NOMO-1 treated with dmso at 0.1 percent for 144 hours (cell line): ENCODE measurements around the gene OPA3.
"Not testable (repeated sequence)": the region's sequence is repeated elsewhere in the genome, so short reads cannot be mapped to it uniquely, and the experiment has no call there.

ENCODE experiments used
- DNase-seq: peaks from one replicate; lab custom pipeline; 2025; ENCODE audit not compliant: unreplicated experiment; lab: John Stamatoyannopoulos, UW

The OPA3 gene

GRCh38 chr19:45584332-45585157 lies at the start of gene OPA3:
TSS of gene OPA3 (minus strand) at chr19:45584802. CDS start at chr19:45584764, 38 bp downstream.
- DNase-seq, result peak; percentile 96

DNA sequence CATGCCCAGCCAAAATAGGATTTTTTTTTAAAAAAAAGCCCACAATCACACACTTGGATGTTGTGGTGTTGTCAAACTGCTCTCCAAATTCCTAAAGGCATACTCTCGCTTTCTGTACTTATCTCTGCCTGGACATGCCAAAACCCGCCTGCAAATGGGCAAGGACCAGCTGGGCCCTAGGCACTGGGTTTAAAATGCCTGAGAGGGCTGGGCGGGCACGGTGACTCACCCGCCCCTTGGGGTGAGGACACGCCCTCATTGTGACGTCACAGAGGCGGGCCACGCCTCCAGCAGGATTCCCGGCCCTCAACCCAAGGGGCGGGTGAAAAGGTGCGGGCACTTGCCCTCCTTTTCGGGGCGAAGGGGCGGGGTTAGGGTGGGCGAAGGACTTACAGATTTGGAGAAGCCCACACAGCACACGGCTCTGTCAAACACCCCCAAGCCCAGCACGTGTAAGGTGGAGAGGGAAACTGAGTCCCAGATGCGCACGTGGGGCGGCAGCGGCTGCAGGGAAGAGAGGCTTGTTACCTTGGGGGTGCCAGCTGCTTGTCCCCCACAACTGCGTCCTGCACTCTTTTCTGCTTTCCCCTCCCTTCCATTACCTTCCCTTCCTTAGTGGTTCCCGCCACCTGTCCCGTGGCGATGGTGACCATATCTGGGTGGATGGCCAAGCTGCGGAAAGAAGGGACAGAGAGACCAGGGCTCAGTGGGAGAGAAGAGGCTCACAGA lies 48.0 kb upstream of the OPA3 start:
- no peak for DNase-seq

DNA sequence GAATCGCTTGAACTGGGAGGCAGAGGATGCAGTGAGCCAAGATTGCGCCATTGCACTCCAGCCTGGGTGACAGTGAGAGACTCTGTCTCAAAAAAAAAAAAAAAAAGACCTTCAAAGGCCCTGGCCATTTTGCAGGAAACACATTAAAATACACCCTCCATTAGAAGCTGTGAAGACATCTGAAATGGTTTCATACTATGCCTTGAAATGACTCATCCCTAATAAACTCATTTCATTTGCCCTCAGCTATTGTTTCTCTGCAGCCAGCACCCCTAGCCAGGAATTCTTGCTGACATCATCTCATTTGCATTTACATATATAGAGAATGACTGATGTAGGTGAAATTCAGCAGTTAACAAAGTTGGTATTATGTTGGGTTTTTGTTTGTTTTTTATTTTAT lies 45.9 kb upstream of the OPA3 start:
- DNase-seq, result no peak

DNA sequence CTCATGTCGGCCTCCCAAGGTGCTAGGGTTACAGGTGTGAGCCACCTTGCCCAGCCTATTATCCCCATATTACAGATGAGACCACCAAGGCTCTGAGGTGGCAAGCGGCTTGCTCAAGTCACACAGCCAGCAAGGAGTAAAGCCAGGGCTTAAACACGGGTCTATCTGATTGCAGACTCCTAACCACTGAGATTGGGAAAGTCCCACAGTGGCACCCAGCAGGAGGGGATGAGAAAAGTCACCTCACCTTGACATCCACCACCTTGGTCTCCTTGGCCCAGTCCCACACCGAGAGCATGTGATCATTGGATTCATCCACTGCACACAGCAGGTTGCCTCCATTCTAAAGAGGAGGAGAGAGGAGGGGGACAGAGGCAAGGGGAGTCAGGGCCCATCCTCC lies 45.1 kb upstream of the OPA3 start:
- no peak for DNase-seq

- not testable (repeated sequence) for DNase-seq
These were observed 43.6 kb upstream of the OPA3 start for GRCh38 chr19:45628219-45628618.

DNA sequence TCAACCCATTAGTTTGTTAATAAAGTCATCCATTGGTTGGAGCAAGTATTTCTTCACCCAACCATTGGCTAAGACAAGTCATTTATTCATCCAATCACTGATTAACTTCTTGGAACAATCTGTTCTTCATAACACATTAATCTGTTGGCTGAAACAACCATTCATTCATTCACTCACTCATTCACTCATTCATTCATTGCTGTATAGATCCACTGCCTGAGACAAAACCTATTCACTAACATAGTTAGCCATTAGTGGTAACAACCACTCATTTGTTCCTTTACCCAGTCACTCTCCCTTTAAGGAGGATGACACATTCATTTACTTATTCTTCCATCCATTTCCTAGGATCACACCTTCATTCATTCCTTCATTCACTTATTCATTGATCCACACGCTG lies 39.4 kb upstream of the OPA3 start:
- DNase-seq, result no peak

- DNase-seq, result no peak
These were observed 37.4 kb upstream of the OPA3 start for GRCh38 chr19:45621976-45622503.

GRCh38 chr19:45621389-45621788 lies 36.8 kb upstream of the OPA3 start:
- no peak for DNase-seq

- DNase-seq, result no peak
These were observed 32.1 kb upstream of the OPA3 start for GRCh38 chr19:45616704-45617017.

- peak; percentile 46 for DNase-seq
These were observed 31.4 kb upstream of the OPA3 start for GRCh38 chr19:45615795-45616703.

DNA sequence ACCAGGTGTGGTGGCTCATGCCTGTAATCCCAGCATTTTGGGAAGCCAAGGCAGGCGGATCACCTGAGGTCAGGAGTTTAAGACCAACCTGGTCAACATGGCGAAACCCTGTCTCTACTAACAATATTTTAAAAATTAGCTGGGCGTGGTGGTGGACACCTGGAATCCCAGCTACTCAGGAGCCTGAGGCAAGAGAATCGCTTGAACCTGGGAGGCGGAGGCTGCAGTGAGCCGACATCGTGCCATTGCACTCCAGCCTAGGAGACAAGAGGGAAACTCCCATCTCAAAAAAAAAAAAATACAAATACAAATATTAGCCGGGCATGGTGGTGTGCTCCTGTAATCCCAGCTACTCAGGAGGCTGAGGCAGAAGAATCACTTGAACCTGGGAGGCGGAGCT lies 30.5 kb upstream of the OPA3 start:
- DNase-seq, result not testable (repeated sequence)

- DNase-seq, result peak; percentile 41
These were observed 29.5 kb upstream of the OPA3 start for GRCh38 chr19:45613926-45614725.

- DNase-seq, result no peak
These were observed 24.3 kb upstream of the OPA3 start for GRCh38 chr19:45608948-45609347.

GRCh38 chr19:45607071-45608029 lies 22.7 kb upstream of the OPA3 start:
- DNase-seq, result no peak

DNA sequence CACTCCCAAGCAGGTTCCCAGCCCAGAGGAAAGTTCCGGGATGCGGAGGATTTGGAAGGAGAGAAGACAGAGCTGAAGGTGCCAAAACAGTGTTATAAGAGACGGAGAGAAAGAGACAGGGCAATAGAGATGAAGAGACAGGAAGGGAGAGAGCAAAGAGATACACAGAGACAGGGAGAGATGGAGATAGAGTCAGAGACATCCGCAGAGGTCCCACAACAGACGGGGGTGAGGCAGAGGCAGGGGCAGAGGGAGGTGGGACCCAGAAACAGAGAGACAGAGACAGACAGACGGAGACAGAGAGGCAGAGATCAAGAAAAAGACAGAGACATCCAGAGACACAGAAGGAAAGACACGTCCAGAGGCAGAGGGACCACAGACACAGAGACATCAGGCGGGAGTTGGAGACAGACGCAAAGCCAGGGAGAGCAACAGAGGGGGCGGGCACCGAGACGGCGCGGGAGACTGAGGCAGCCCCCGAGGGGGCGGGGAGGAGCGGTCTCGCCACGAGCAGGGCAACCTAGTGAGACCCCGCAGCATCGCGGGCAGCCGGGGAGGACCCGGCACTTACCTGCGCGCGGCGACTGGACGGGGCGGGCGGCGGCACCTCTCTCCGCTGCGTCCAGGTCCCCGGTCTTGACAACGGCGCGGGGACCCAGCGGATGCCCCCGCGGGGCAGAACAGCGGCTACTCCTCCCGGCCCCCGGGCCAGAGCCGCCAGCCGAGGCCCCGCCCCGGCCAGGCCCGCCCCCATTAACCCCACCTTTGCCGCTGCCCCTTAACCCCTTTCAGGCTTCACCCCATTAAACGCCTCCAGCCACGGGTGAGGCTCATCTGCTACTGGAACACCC lies 17.1 kb upstream of the OPA3 start, which contains the start of gene GPR4:
GPR4 (minus strand) TSS at position 689 of the 851 bp plus-strand sequence. CDS start 10,346 bp downstream, outside the sequence.
- DNase-seq, result no peak

GRCh38 chr19:45601115-45601514 lies 16.5 kb upstream of the OPA3 start:
- no peak for DNase-seq

GRCh38 chr19:45600340-45600885 lies 15.8 kb upstream of the OPA3 start:
- DNase-seq, result no peak

GRCh38 chr19:45599286-45599685 lies 14.7 kb upstream of the OPA3 start:
- no peak for DNase-seq
